ENCODE data around the gene DHTKD1. TPM values are rescaled to one million over a fixed set of nuclear protein-coding genes. Genes with fewer than 3 reads are reported as not detected.

DHTKD1 gene
- total and polyA plus RNA-seq, 2 of the 4 experiments (the other 2 are of a cell fraction), result 13.9 to 20.3 TPM

- no peak overlapping the region for H4K5ac ChIP-seq (ENCODE audit: low read depth, low read length)
- no peak overlapping the region for H3K4ac ChIP-seq (ENCODE audit: low read depth, low read length)
- H3K79me1 ChIP-seq (ENCODE audit: low read depth in 1 of 2, low read length in 2 of 2), result peaks cover 27 to 52% of the 10 kb centered on the region in 2 experiments
- no peak overlapping the region for H3K14ac ChIP-seq (replicated peaks; ENCODE audit: low read depth, low read length)
- H2BK20ac ChIP-seq (ENCODE audit: low read depth, low read length), result no peak overlapping the region
- H2AK9ac ChIP-seq (replicated peaks; ENCODE audit: low read depth, low read length, poor library complexity), result no peak overlapping the region
- H3K9me3 ChIP-seq (ENCODE audit: control insufficient read depth, insufficient read depth, low read length), result no peaks in the 10 kb centered on the region
- no peak overlapping the region for H2BK15ac ChIP-seq (ENCODE audit: low read depth, low read length)
- H3K56ac ChIP-seq (ENCODE audit: extremely low read depth, insufficient read depth, low read length), result no peak overlapping the region
- H3K9me1 ChIP-seq (ENCODE audit: insufficient read depth, low read length), result no peaks in the 10 kb centered on the region; the same call in 1 of the 2 replicates
- H4K8ac ChIP-seq (ENCODE audit: low read depth in 2 of 2, low read length in 2 of 2), result no peak overlapping the region
- ATAC-seq (ENCODE audit: low read depth), result no peak
- H3K4me3 ChIP-seq (ENCODE audit: insufficient read depth, low read depth, low read length), result no peak overlapping the region
- no peak overlapping the region for H3K23ac ChIP-seq (ENCODE audit: low read depth, low read length)
- no peaks in the 10 kb centered on the region for H3K27me3 ChIP-seq (ENCODE audit: control insufficient read depth, insufficient read depth, low read length)
- no peak overlapping the region for H3K4me2 ChIP-seq (ENCODE audit: low read depth, low read length)
- H2AFZ ChIP-seq (replicated peaks; ENCODE audit: low read length, poor library complexity), result no peak overlapping the region
- CTCF ChIA-PET, result no interaction called here
- H4K91ac ChIP-seq (ENCODE audit: insufficient read depth, low read depth, low read length), result no peak overlapping the region
- intact Hi-C loops (cut with micrococcal nuclease) (no loop called here), dilution Hi-C loops (cut with HindIII; ENCODE audit: low sequenced_read_pairs, unreplicated experiment) (no loop called here), in situ Hi-C loops (cut with MboI; ENCODE audit: low sequenced_read_pairs) (no loop called here)
- peaks cover 4% of the 10 kb centered on the region for H3K4me1 ChIP-seq (ENCODE audit: control insufficient read depth, insufficient read depth, low read length)
- WGBS, 2 experiments (ENCODE audit: extremely low coverage in 2 of 2, insufficient read length in 1 of 2), result no CpG with 5 or more reads among the region's 1 CpG
- H2BK120ac ChIP-seq (ENCODE audit: low read depth, low read length), result no peak overlapping the region
- H3K36me3 ChIP-seq (ENCODE audit: control insufficient read depth, insufficient read depth, low read length), result 0 out of 2 replicates have a peak, but pooled peaks cover 3% of the 10 kb centered on the region
- no peak overlapping the region for H2AK5ac ChIP-seq (ENCODE audit: low read depth, low read length)
- H2BK5ac ChIP-seq (ENCODE audit: low read depth, low read length, poor library complexity, severe bottlenecking), result no peak overlapping the region
- DNase-seq, result no peak
- TF ChIP-seq, protein P1, sequence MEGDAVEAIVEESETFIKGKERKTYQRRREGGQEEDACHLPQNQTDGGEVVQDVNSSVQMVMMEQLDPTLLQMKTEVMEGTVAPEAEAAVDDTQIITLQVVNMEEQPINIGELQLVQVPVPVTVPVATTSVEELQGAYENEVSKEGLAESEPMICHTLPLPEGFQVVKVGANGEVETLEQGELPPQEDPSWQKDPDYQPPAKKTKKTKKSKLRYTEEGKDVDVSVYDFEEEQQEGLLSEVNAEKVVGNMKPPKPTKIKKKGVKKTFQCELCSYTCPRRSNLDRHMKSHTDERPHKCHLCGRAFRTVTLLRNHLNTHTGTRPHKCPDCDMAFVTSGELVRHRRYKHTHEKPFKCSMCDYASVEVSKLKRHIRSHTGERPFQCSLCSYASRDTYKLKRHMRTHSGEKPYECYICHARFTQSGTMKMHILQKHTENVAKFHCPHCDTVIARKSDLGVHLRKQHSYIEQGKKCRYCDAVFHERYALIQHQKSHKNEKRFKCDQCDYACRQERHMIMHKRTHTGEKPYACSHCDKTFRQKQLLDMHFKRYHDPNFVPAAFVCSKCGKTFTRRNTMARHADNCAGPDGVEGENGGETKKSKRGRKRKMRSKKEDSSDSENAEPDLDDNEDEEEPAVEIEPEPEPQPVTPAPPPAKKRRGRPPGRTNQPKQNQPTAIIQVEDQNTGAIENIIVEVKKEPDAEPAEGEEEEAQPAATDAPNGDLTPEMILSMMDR (conservative IDR thresholded peaks at IDR 0.05; ENCODE audit: low read depth, low read length), result no peak
- TF ChIP-seq POLR2A (IDR thresholded peaks at IDR 0.05; ENCODE audit: low read depth, low read length), result no peak
- TF ChIP-seq CHD1 (IDR thresholded peaks at IDR 0.05; ENCODE audit: low read depth, low read length), result no peak
- no peak for TF ChIP-seq RAD21 (IDR thresholded peaks at IDR 0.05; ENCODE audit: low read length)
- TF ChIP-seq MAZ (IDR thresholded peaks at IDR 0.05; ENCODE audit: borderline replicate concordance, low read depth, low read length), result no peak
- TF ChIP-seq SMC3 (IDR thresholded peaks at IDR 0.05; ENCODE audit: low read depth, low read length), result no peak
- TF ChIP-seq FOS (IDR thresholded peaks at IDR 0.05; ENCODE audit: low read depth, low read length), result no peak
- TF ChIP-seq NFE2L2 (IDR thresholded peaks at IDR 0.05; ENCODE audit: low read depth, low read length), result no peak
- TF ChIP-seq USF2 (IDR thresholded peaks at IDR 0.05; ENCODE audit: low read depth, low read length), result no peak
- no peak for TF ChIP-seq CEBPB (IDR thresholded peaks at IDR 0.05; ENCODE audit: low read depth, low read length)
- no peak for TF ChIP-seq RFX5 (IDR thresholded peaks at IDR 0.05; ENCODE audit: low read depth, low read length)
- TF ChIP-seq MXI1 (IDR thresholded peaks at IDR 0.05; ENCODE audit: borderline replicate concordance, low read depth, low read length), result no peak
- TF ChIP-seq ELK1 (IDR thresholded peaks at IDR 0.05; ENCODE audit: borderline replicate concordance, low read depth, low read length), result no peak
- TF ChIP-seq MAFK (IDR thresholded peaks at IDR 0.05; ENCODE audit: low read depth, low read length), result no peak
- TF ChIP-seq BHLHE40 (IDR thresholded peaks at IDR 0.05; ENCODE audit: low read depth, low read length), result no peak
- no peak for TF ChIP-seq RCOR1 (IDR thresholded peaks at IDR 0.05; ENCODE audit: insufficient replicate concordance, low read length)
- POLR2A ChIA-PET (ENCODE audit: unreplicated experiment), result no interaction called here
- no peak overlapping the region for H3K9ac ChIP-seq (ENCODE audit: low read depth, low read length)
- peaks cover 7% of the 10 kb centered on the region; the same call in 1 of the 2 replicates for H4K20me1 ChIP-seq (ENCODE audit: insufficient read depth, low read length)
- no peak overlapping the region for H3K27ac ChIP-seq (ENCODE audit: insufficient read depth, low read length)
- no peak overlapping the region for H3K18ac ChIP-seq (ENCODE audit: low read depth, low read length)
- no TSS peak for BruUV-seq (replicated peaks)
These were observed 46.0 kb upstream of the DHTKD1 start for GRCh38 chr10:12022580-12023257.

Measured in IMR-90 (cell line).